Activated naive CD4-positive, alpha-beta T cell treated with anti-CD3 and anti-CD28 coated beads, Interleukin-2, amount 50 U/mL, for 16 hours (primary cell): ENCODE results near the gene DMRTC2.

Experiments
- DNase-seq: peaks from one replicate; pipeline ENCODE4 v3.0.0-alpha.2; 2020

The DMRTC2 gene

DNA sequence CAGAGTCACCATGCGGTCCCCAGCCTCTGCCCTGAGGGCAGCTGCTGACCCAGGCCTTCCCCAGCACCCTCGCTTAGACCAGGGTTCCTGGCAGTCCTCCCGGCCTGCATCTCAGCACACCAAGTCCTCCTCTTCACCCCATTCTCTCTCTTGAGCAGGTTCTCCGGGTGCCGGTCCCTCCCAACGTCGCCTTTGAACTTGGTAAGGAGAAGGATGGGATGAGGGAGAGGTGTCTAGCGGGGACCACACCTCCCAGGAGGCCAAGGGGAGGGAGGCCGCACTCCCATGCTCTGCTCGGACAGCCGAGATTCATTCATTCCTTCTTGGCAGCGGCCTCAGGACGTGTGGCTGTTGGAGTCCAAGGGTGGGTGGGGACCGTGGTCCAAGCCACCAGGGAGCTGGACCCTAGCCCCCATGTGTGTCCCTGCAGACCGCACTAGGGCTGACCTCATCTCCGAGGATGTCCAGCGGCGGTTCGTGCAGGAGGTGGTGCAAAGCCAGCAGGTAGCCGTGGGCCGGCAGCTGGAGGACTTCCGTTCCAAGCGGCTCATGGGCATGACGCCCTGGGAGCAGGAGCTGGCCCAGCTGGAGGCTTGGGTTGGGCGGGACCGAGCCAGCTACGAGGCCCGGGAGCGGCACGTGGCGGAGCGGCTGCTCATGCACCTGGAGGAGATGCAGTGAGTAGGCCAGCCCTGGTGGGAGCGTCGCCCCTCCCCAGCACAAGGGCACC, 47.5 kb downstream of the DMRTC2 start:
- no peak for DNase-seq

DNA sequence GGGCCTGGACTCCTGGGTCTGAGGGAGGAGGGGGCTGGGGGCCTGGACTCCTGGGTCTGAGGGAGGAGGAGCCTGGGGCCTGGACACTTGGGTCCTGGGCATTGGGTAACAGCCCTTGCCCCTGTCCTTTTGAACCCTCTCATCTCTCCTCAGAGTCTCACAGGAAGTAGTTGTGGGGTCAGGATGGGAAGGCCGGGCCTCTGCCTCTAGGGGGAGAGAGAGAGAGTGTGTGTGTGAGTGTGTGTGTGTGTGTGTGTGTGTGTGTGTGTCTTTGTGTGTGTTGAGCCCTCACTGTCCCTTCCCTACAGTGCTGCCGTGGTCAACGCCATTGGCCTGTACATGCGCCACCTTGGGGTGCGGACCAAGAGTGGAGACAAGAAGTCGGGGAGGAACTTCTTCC, 49.1 kb downstream of the DMRTC2 start:
- DNase-seq, result no peak

DNA sequence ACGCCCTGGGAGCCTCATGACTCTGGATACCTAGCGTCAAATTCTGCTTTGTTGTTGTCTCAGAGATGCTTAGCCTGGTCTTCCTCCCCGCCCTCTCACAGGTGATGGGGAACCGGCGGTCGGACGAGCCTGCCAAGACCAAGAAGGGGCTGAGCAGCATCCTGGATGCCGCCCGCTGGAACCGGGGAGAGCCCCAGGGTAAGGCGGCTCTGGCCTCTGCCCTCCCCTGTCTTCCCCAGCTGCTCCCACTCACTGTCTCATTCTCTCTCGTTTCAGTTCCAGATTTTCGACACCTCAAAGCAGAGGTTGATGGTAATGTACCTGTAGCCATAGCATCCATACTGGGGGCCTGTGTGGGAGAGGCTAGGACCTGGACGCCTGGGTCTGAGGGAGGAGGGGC, 49.5 kb downstream of the DMRTC2 start:
- no peak for DNase-seq

DNA sequence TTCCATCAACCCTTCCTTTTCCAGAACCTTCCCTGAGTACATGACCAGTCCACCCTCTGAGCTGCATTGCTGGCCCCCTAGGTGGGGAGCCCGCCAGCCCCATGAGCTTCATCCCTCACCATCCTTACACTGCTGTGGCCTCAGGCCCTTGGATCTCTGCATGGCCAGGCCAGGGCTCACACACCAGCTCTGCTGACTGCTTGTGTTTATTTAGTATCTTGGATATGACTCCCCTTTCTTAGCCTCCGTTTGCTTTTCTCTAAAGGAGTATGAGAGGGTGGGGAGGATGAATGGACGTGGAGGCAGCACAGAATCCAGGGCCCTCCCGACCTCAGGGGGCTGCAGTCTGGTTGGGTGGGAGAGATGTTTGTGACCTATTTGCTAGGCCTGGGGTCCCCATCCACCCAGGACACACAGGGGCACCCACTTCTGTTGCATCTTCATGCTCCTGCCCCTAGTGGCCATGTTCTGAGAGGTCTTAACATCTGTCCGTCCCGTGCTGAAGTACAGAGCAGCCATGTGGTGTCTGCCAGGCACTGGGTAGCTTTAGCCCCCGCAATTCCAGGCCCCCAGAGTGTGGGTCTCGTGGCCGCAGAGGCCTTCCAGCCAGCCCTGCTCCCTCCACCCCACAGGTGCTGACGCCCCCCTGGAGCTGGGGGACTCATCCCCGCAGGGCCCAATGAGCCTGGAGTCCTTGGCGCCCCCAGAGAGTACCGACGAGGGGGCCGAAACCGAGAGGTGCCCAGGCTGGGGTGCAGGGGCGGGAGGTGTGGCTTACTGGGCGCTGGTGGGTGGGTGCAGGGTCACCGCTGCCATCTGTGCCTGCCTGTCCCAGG, 51.1 kb downstream of the DMRTC2 start:
- no peak for DNase-seq

DNA sequence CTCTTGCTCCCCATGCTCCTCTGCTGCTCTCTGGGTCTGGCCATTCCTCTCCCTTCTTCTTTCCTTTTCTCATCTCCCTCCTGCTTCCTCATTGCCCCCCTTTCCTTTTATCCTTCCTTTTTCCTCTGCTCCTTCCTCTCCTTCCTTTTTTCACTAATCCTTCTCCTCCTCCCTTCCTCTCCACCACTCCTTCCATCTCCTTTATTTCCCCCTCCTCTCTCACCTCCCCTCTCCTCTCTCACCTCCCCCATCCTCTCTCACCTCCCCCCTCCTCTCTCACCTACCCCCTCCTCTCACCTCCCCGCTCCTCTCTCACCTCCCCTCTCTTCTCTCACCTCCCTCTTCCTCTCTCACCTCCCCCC, 51.7 kb downstream of the DMRTC2 start:
- DNase-seq, result no peak

DNA sequence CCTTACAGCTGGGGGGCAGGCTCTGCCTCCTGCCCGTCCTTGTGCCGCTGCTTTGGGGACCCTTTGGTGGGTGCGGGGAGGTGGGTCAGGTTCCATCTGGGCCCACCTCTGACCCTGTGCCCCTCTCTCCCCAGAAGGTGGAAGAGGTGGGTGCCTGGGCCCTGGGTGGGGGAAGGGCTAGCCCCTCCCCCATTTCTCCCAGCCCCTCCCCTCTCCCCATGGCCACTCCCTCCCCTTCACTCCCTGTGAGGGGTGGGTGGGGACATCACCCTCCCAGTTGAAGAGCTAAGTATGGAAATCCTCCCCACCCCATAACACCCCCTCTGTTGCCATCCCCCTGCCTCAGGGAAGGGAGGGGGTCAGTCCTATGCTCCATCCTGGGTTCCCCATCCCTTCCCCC, 52.3 kb downstream of the DMRTC2 start:
- DNase-seq, result no peak

DNA sequence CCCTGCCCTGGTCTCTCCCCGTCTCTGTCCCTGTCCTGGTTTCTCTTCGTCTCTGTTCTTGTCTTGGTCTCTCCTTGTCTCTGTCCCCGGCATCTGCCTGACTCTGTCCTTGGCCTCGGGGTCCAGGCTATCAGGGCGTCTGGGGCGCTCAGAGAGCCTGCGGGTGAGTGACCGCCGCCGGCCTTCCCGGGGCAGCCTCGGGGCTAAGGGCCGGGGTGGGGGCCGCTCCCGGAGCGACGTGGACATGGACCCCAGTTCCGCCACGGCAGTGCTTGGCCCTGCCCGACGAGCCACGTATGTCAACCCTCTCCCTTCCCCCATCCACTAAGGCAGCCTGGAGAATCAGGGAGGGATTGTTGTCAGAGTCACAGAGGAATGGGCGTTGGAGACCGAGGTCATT, 53.0 kb downstream of the DMRTC2 start:
- no peak for DNase-seq

DNA sequence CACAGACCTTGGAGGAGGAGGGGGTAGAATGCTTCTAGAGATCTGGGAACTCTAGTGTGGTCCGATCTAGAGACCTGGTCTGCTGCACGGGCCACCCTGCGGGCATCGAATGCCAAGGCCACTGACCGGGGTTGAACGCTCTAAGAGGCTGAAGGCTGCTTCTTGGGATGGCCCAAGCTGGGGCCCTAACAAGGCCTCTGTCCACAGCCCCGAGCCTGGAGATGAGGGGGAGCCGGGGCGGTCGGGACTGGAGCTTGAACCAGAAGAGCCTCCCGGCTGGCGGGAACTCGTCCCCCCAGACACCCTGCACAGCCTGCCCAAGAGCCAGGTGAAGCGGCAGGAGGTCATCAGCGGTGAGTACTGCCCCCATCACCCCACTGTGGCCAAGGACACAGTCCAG, 53.4 kb downstream of the DMRTC2 start:
- no peak for DNase-seq
